ENCODE measurements around the gene KRTAP19-5.

The KRTAP19-5 gene

GRCh38 chr21:30502041-30502440 is at the start of gene KRTAP19-5:
TSS of gene KRTAP19-5 (minus strand) at chr21:30502141. CDS start at chr21:30502090, 51 bp downstream.
- DNase-seq (ENCODE audit: low spot score), result no peak

- no peak for DNase-seq (ENCODE audit: low spot score)
These were observed 39.8 kb upstream of the KRTAP19-5 start, which contains the start of gene KRTAP19-6 for GRCh38 chr21:30541764-30542163. TSS of gene KRTAP19-6 (minus strand) at chr21:30541864. CDS start at chr21:30541833, 31 bp downstream.

GRCh38 chr21:30518876-30519275 is 16.9 kb upstream of the KRTAP19-5 start:
- DNase-seq (ENCODE audit: low spot score), result no peak

GRCh38 chr21:30515681-30516080 is 13.7 kb upstream of the KRTAP19-5 start:
- DNase-seq (ENCODE audit: low spot score), result no peak

- DNase-seq (ENCODE audit: low spot score), result peak; percentile 39
These were observed 3.8 kb upstream of the KRTAP19-5 start for GRCh38 chr21:30505621-30506205.

- no peak for DNase-seq (ENCODE audit: low spot score)
These were observed 4.9 kb downstream of the KRTAP19-5 start, which contains the start of gene KRTAP19-4 for GRCh38 chr21:30497065-30497464. TSS of gene KRTAP19-4 (minus strand) at chr21:30497165. CDS start at chr21:30497110, 55 bp downstream.

- no peak for DNase-seq (ENCODE audit: low spot score)
These were observed 9.9 kb downstream of the KRTAP19-5 start, which contains the start of gene KRTAP19-3 for GRCh38 chr21:30491963-30492428. TSS of gene KRTAP19-3 (minus strand) at chr21:30492013. CDS start at chr21:30491957, 56 bp downstream.

GRCh38 chr21:30487336-30487735 is 14.6 kb downstream of the KRTAP19-5 start, which contains the start of gene KRTAP19-2:
TSS of gene KRTAP19-2 (minus strand) at chr21:30487436. CDS start at chr21:30487348, 88 bp downstream.
- DNase-seq (ENCODE audit: low spot score), result no peak

GRCh38 chr21:30486180-30486579 is 15.8 kb downstream of the KRTAP19-5 start:
- no peak for DNase-seq (ENCODE audit: low spot score)

- no peak for DNase-seq (ENCODE audit: low spot score)
These were observed 19.8 kb downstream of the KRTAP19-5 start for GRCh38 chr21:30482130-30482529.

- DNase-seq (ENCODE audit: low spot score), result no peak
These were observed 21.8 kb downstream of the KRTAP19-5 start, which contains the start of gene KRTAP19-1 for GRCh38 chr21:30480145-30480544. TSS of gene KRTAP19-1 (minus strand) at chr21:30480367. CDS start at chr21:30480317, 50 bp downstream.

- DNase-seq (ENCODE audit: low spot score), result no peak
These were observed 22.7 kb downstream of the KRTAP19-5 start for GRCh38 chr21:30479259-30479658.

- DNase-seq (ENCODE audit: low spot score), result no peak
These were observed 23.9 kb downstream of the KRTAP19-5 start for GRCh38 chr21:30478004-30478403.

GRCh38 chr21:30468900-30469714 is 32.8 kb downstream of the KRTAP19-5 start:
- DNase-seq (ENCODE audit: low spot score), result no peak

- no peak for DNase-seq (ENCODE audit: low spot score)
These were observed 38.2 kb downstream of the KRTAP19-5 start for GRCh38 chr21:30463713-30464112.

Measured in activated CD4-positive, alpha-beta T cell treated with anti-CD3 and anti-CD28 coated beads, Interleukin-2, Interleukin-4, amounts not matched to agents 100 ng/mL and 50 ng/mL, durations not matched to agents 16 hours and 8 hours (primary cell).